ENCODE data around the gene OVOL3. TPM values are rescaled to one million over a fixed set of nuclear protein-coding genes. Genes with fewer than 3 reads are reported as not detected.

Gene OVOL3
- total RNA-seq, 5 donors from 2014 or later (not counting 1 experiment from before 2014, with no cell fraction given) = not detected

DNA sequence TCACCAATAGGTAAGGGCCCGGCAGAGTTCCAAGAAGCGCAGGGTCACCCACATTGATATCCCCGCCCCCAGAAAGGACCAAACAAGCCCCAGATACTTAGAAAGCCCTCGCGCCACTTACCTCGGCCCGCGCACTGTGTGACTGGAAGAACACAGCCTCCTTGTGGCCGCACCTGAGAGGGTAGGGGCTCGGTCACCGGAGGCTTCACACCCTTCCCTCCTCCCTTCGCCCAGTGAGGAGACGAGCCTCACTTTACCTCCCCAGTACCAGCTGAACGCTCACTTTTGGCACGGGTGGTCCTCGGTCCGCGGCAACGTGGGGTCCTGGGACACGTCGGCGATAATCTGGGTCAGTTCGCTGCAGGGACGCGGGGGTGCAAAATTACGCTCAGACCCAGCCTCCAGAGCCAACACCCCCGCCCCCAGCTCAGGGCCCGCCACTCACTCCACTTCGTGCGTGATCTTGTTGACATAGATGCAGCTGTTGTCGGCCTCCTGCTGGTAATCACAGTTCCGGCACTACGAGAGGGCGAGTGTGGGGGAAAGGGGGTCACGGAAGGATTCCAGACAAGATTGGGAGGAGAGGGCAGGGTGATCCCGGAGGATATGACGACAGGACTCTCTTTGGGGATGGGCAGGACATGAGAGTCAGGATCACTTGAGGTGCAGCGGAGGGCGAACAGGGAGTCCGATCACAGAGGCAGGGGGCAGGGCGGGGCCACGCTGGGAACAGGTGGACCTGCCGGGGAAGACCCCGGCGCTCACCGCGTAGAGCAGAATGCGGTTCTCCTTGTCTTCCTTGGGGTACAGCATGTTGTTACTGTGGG lies 3.2 kb downstream of the OVOL3 start:
- peak overlapping the region; percentile 68 for H3K27ac ChIP-seq (ENCODE audit: low read length)
- H3K27me3 ChIP-seq (replicated peaks in 1 of 2; ENCODE audit: control insufficient read depth in 2 of 2, extremely low read depth in 1 of 2, insufficient read depth in 2 of 2, low read length in 1 of 2) = no peaks in the 10 kb centered on the region
- peaks cover 43 to 47% (median 46%) of the 10 kb centered on the region in 3 donors for H3K4me1 Mint-ChIP-seq
- WGBS (ENCODE audit: insufficient coverage) = 14% methylated on average over 43 of the region's 48 CpGs
- ATAC-seq (replicated peaks in 1 of 4) (no peak), DNase-seq (peak in 16 of 35 experiments; percentile 8 to 36 (median 18))
- peak overlapping the region; percentile 87 to 94 (median 90) for H3K4me3 Mint-ChIP-seq
- ChIA-PET POLR2A (no interaction called here), CTCF (no interaction called here)
- peaks cover 5 to 38% of the 10 kb centered on the region in 2 experiments for H3K4me1 ChIP-seq (ENCODE audit: control insufficient read depth in 1 of 2, extremely low read depth in 1 of 2, insufficient read depth in 2 of 2, low read length in 2 of 2)
- peak overlapping the region; percentile 96 to 97 for H3K27ac Mint-ChIP-seq
- no peaks in the 10 kb centered on the region for H3K9me3 ChIP-seq
- peaks cover 29% of the 10 kb centered on the region for H3K36me3 Mint-ChIP-seq
- no peaks in the 10 kb centered on the region for H3K9me3 Mint-ChIP-seq
- H3K27me3 Mint-ChIP-seq = no peaks in the 10 kb centered on the region
- peak overlapping the region; percentile 61 to 94 for H3K4me3 ChIP-seq (ENCODE audit: control insufficient read depth in 1 of 2, extremely low read depth in 1 of 2, low read length in 1 of 2)
- H3K36me3 ChIP-seq (ENCODE audit: control insufficient read depth in 2 of 2, extremely low read depth in 1 of 2, insufficient read depth in 1 of 2, low read length in 1 of 2) = peaks cover 4 to 34% of the 10 kb centered on the region in 2 donors

DNA sequence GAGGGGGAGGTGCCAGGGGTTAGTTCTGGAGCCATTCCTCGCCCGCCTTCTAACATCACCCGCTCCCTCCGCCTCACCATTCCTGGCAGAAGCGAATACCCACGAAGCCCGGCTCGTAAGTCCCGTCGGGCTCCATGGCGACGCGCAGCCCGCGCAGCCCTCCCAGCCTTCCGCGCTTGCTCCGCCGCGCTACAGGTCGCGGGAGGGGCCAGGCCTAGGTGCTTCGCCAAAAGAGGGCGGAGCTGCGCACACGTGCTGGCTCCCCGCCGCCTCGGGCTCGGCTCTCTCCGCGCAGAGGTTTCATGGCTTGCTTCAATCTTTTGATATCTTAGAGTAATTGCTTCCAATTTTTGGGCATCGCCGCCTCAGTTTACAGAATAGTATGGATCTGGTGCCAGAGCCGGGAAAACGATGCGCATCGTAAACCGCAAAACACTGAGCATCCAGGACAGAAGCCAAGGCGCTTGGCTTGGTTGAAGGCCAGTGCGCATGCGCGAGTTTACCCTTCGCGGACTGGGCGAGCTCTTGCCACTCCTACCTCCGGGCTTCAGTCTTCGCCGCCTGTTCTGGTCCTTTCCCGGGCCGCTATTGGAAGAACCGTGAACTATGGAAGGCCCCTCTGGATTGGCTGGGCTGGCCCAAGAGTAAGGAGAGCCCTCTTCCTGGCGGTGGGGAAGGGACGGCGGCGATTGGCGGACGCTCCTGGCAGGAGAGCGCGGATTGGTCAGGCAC lies 3.9 kb downstream of the OVOL3 start, which contains the start of gene POLR2I:
Gene POLR2I (minus strand): TSS at position 155 of the 732 bp plus-strand sequence. CDS start 19 bp downstream, at position 136.
- no peaks in the 10 kb centered on the region for H3K9me3 Mint-ChIP-seq
- H3K27ac ChIP-seq (ENCODE audit: low read length) = peak within 1 kb of the TSS; percentile 68
- no peaks in the 10 kb centered on the region for H3K9me3 ChIP-seq
- DNase-seq = peak; percentile 96 to 100 (median 99)
- peaks cover 4 to 42% of the 10 kb centered on the region in 2 donors for H3K36me3 ChIP-seq (ENCODE audit: control insufficient read depth in 2 of 2, extremely low read depth in 1 of 2, insufficient read depth in 1 of 2, low read length in 1 of 2)
- ChIA-PET CTCF (interaction anchor here in 1 of 2 donors (0.5 to 1.8 kb wide), 6 partner anchors 12 to 1666 kb away, joined by 3 to 7 read pairs (median 3); no protein-coding TSS in a partner anchor), POLR2A (interaction anchor here (0.6 to 0.9 kb wide), 4 partner anchors 100 to 1108 kb away, joined by 3 to 9 read pairs (median 4); partner anchors contain the start of genes ZNF146 (in 1 of the 2) and ZNF565 (in 1 of the 2))
- no peaks in the 10 kb centered on the region for H3K27me3 Mint-ChIP-seq
- peak within 1 kb of the TSS; percentile 87 to 94 (median 90) for H3K4me3 Mint-ChIP-seq
- H3K4me3 ChIP-seq (ENCODE audit: control insufficient read depth in 1 of 2, extremely low read depth in 1 of 2, low read length in 1 of 2) = peak within 1 kb of the TSS; percentile 61 to 94
- H3K4me1 ChIP-seq (ENCODE audit: control insufficient read depth in 1 of 2, extremely low read depth in 1 of 2, insufficient read depth in 2 of 2, low read length in 2 of 2) = peaks cover 5 to 40% of the 10 kb centered on the region in 2 experiments
- peak within 1 kb of the TSS; percentile 96 to 97 for H3K27ac Mint-ChIP-seq
- peaks cover 45 to 48% (median 48%) of the 10 kb centered on the region in 3 donors for H3K4me1 Mint-ChIP-seq
- H3K27me3 ChIP-seq (replicated peaks in 1 of 2; ENCODE audit: control insufficient read depth in 2 of 2, extremely low read depth in 1 of 2, insufficient read depth in 2 of 2, low read length in 1 of 2) = no peaks in the 10 kb centered on the region
- under 1% methylated on average over 54 of the region's 60 CpGs for WGBS (ENCODE audit: insufficient coverage)
- peaks cover 31% of the 10 kb centered on the region for H3K36me3 Mint-ChIP-seq
- peak; percentile 87 to 89 (median 88) for ATAC-seq (replicated peaks in 1 of 4)

DNA sequence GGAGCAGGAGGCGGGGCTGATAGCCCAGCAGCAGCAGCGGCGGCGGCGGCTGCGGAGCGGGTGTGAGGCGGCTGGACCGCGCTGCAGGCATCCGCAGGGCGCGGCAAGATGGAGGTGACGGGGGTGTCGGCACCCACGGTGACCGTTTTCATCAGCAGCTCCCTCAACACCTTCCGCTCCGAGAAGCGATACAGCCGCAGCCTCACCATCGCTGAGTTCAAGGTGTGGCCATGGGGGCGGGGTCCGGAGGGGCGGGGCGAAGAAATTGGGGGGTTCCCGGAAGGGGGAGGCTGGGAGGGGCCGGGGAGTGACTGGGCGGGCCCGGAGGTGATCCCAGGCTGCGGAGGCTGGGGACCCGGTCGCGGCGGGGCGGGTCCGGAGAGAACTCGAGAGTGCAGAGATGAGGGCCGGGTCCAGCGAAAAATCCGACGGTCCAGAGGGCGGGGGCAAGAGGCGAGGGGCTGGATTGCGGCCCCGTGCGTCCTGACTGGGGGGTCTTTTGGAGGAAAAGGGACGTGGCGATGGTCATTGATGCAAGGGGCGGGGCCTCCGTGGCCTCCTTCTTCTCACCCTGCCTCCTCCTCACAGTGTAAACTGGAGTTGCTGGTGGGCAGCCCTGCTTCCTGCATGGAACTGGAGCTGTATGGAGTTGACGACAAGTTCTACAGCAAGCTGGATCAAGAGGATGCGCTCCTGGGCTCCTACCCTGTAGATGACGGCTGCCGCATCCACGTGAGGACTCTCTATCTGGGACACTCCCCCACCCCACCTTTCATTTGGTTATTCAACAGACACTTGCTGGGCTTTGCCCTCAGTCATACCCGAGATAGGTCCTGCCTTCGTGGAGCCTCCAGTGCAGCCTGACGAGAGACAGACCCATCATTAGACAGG lies 4.8 kb downstream of the OVOL3 start, which contains the start of gene TBCB:
Gene TBCB (plus strand): TSS at position 16 of the 891 bp plus-strand sequence. CDS start 93 bp downstream, at position 109.
- Mint-ChIP-seq H3K4me1 (peaks cover 50 to 52% (median 50%) of the 10 kb centered on the region in 3 donors), H3K36me3 (peaks cover 35% of the 10 kb centered on the region)
- H3K36me3 ChIP-seq (ENCODE audit: control insufficient read depth in 2 of 2, extremely low read depth in 1 of 2, insufficient read depth in 1 of 2, low read length in 1 of 2) = peaks cover 4 to 46% of the 10 kb centered on the region in 2 donors

DNA sequence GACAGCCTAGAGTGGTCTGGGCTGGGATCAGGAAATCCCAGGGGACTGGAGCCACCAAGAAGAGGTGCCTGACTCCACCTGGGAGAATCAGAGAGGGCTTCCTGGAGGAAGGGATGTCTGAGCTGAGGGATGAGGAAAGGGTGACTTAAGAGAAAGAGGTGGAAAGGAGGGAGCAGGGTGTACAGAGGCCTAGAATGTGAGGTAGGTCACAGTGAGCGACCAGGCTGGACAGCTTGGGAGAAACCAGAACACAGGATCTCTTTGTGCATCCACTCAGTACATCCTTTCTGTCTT lies 5.3 kb downstream of the OVOL3 start:
- H3K9me3 ChIP-seq = no peaks in the 10 kb centered on the region
- peaks cover 6 to 47% of the 10 kb centered on the region in 2 donors for H3K36me3 ChIP-seq (ENCODE audit: control insufficient read depth in 2 of 2, extremely low read depth in 1 of 2, insufficient read depth in 1 of 2, low read length in 1 of 2)
- Mint-ChIP-seq H3K9me3 (no peaks in the 10 kb centered on the region), H3K4me1 (peaks cover 50 to 52% (median 50%) of the 10 kb centered on the region in 3 donors), H3K27ac (peak overlapping the region; percentile 96 to 97), H3K4me3 (peak overlapping the region; percentile 87 to 94 (median 90)), H3K27me3 (no peaks in the 10 kb centered on the region), H3K36me3 (peaks cover 35% of the 10 kb centered on the region)
- 71% methylated on average over 1 of the region's 1 CpG for WGBS (ENCODE audit: insufficient coverage)
- peaks cover 5 to 47% of the 10 kb centered on the region in 2 experiments for H3K4me1 ChIP-seq (ENCODE audit: control insufficient read depth in 1 of 2, extremely low read depth in 1 of 2, insufficient read depth in 2 of 2, low read length in 2 of 2)
- ChIA-PET CTCF (interaction anchor here in 1 of 2 donors (1.8 kb wide), 1 partner anchor 11 kb away, joined by 7 read pairs; no protein-coding TSS in a partner anchor), POLR2A (no interaction called here)
- H3K4me3 ChIP-seq (ENCODE audit: control insufficient read depth in 1 of 2, extremely low read depth in 1 of 2, low read length in 1 of 2) = peak overlapping the region; percentile 60 to 61
- H3K27me3 ChIP-seq (replicated peaks in 1 of 2; ENCODE audit: control insufficient read depth in 2 of 2, extremely low read depth in 1 of 2, insufficient read depth in 2 of 2, low read length in 1 of 2) = no peaks in the 10 kb centered on the region
- no peak for DNase-seq
- H3K27ac ChIP-seq (ENCODE audit: low read length) = peak overlapping the region; percentile 68
- no peak for ATAC-seq (replicated peaks in 1 of 4)

More for the DNA sequence above, 4.8 kb downstream of the OVOL3 start, which contains the start of gene TBCB:
- H3K4me3 ChIP-seq (ENCODE audit: control insufficient read depth in 1 of 2, extremely low read depth in 1 of 2, low read length in 1 of 2) = peak within 1 kb of the TSS; percentile 61 to 94
- Mint-ChIP-seq H3K27me3 (no peaks in the 10 kb centered on the region), H3K9me3 (no peaks in the 10 kb centered on the region), H3K27ac (peak within 1 kb of the TSS; percentile 96 to 97), H3K4me3 (peak within 1 kb of the TSS; percentile 87 to 94 (median 90))
- no peaks in the 10 kb centered on the region for H3K27me3 ChIP-seq (replicated peaks in 1 of 2; ENCODE audit: control insufficient read depth in 2 of 2, extremely low read depth in 1 of 2, insufficient read depth in 2 of 2, low read length in 1 of 2)
- H3K4me1 ChIP-seq (ENCODE audit: control insufficient read depth in 1 of 2, extremely low read depth in 1 of 2, insufficient read depth in 2 of 2, low read length in 2 of 2) = peaks cover 5 to 47% of the 10 kb centered on the region in 2 experiments
- POLR2A ChIA-PET = interaction anchor here in 1 of 2 donors (0.7 to 0.9 kb wide), 2 partner anchors 99 to 234 kb away, joined by 3 to 4 read pairs; partner anchors contain the start of genes ZNF146 and ZNF565
- no peaks in the 10 kb centered on the region for H3K9me3 ChIP-seq
- peak within 1 kb of the TSS; percentile 68 for H3K27ac ChIP-seq (ENCODE audit: low read length)
- WGBS (ENCODE audit: insufficient coverage) = 7% methylated on average over 38 of the region's 59 CpGs
- CTCF ChIA-PET = interaction anchor here in 1 of 2 donors (0.5 to 1.8 kb wide), 4 partner anchors 11 to 1667 kb away, joined by 3 to 7 read pairs (median 3); no protein-coding TSS in a partner anchor
- ATAC-seq (replicated peaks in 1 of 4) (peak; percentile 53 to 58 (median 56)), DNase-seq (peak in 14 of 35 experiments; percentile 85 to 91 (median 88))

DNA sequence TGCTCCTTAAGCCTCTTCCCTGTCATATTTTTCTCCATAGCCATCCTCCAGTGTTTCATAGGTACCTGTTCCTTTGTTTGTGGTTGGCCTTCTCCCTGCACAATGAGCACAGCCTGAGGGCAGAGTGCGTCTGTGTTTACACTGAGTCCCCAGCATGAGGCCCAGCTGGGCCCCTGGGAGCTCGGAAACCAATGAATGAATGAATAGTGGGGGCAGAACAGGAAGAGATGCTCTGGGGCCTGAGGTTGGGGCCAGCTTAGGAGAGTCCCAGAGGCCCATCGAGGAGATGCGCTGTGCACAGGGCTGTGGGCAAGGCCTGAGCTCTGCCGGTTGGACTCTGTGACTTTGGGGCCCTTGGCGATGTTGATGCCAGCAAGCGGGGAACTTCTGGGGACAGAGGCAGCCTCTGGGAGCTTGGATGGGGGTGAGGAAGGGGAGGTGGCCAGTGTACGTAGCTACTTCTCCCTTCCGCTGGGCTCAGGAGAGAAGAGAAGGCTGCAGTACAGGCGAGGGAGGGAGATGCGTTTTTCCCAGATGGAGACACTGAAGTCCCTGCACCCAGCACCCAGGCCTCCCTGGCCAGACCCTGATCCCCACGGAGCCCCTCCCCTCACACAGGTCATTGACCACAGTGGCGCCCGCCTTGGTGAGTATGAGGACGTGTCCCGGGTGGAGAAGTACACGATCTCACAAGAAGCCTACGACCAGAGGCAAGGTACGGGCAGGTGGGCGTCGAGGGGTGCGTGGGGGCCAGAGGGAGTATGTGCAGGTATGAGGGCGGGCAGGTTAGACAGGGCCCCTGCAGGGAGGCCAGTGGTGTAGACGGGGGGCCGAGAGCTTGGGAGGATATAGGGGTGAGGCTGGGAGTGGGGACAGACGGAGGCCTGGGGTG lies 9.4 kb downstream of the OVOL3 start:
- peaks cover 10 to 49% of the 10 kb centered on the region in 2 donors for H3K36me3 ChIP-seq (ENCODE audit: control insufficient read depth in 2 of 2, extremely low read depth in 1 of 2, insufficient read depth in 1 of 2, low read length in 1 of 2)
- Mint-ChIP-seq H3K4me3 (no peak overlapping the region), H3K9me3 (no peaks in the 10 kb centered on the region), H3K4me1 (peaks cover 23 to 28% (median 26%) of the 10 kb centered on the region in 3 donors), H3K36me3 (peaks cover 39% of the 10 kb centered on the region), H3K27ac (peak overlapping the region in 1 of 2 donors; percentile 14), H3K27me3 (no peaks in the 10 kb centered on the region)
- no peaks in the 10 kb centered on the region for H3K9me3 ChIP-seq
- DNase-seq (no peak), ATAC-seq (replicated peaks in 1 of 4) (no peak)
- H3K27ac ChIP-seq (ENCODE audit: low read length) = no peak overlapping the region
- no peaks in the 10 kb centered on the region for H3K27me3 ChIP-seq (replicated peaks in 1 of 2; ENCODE audit: control insufficient read depth in 2 of 2, extremely low read depth in 1 of 2, insufficient read depth in 2 of 2, low read length in 1 of 2)
- ChIA-PET CTCF (interaction anchor here in 1 of 2 donors (0.6 kb wide), 1 partner anchor 11 kb away, joined by 3 read pairs; no protein-coding TSS in a partner anchor), POLR2A (no interaction called here)
- no peak overlapping the region for H3K4me3 ChIP-seq (ENCODE audit: control insufficient read depth in 1 of 2, extremely low read depth in 1 of 2, low read length in 1 of 2)
- 96% methylated on average over 22 of the region's 26 CpGs for WGBS (ENCODE audit: insufficient coverage)
- peaks cover 0 to 23% of the 10 kb centered on the region in 2 experiments for H3K4me1 ChIP-seq (ENCODE audit: control insufficient read depth in 1 of 2, extremely low read depth in 1 of 2, insufficient read depth in 2 of 2, low read length in 2 of 2)

Measured in T-cell (primary cell).